ENCODE results near the gene ATG4B.
A peak's percentile ranks its signal among the peaks of the same experiment; 100 is the strongest.

The ATG4B gene

GRCh38 chr2:241686650-241687425 is 49.3 kb downstream of the ATG4B start, which contains the start of gene DTYMK:
Gene DTYMK (minus strand): TSS chr2:241686815. CDS start chr2:241686783, 32 bp downstream.
- no peaks in the 10 kb centered on the region for H3K27me3 ChIP-seq (replicated peaks; ENCODE audit: control insufficient read depth, insufficient read depth, low read length, poor library complexity, severe bottlenecking)
- H3K9me3 ChIP-seq (ENCODE audit: control insufficient read depth, low read length) = no peaks in the 10 kb centered on the region
- peak within 1 kb of the TSS; percentile 84 for H3K27ac ChIP-seq (ENCODE audit: insufficient read depth, low read length, poor library complexity, severe bottlenecking)
- DNase-seq = peak; percentile 90 to 93 (median 93)
- H3K4me3 ChIP-seq (ENCODE audit: insufficient read depth, low read depth, low read length, poor library complexity, severe bottlenecking) = peak within 1 kb of the TSS; percentile 92
- peaks cover 16% of the 10 kb centered on the region for H3K4me1 ChIP-seq (ENCODE audit: control insufficient read depth, insufficient read depth, low read length, poor library complexity, severe bottlenecking)
- H3K36me3 ChIP-seq (ENCODE audit: control insufficient read depth, insufficient read depth, low read length) = peaks cover 11% of the 10 kb centered on the region

GRCh38 chr2:241689306-241689705 is 51.8 kb downstream of the ATG4B start:
- DNase-seq = no peak
- no peak overlapping the region for H3K4me3 ChIP-seq (ENCODE audit: insufficient read depth, low read depth, low read length, poor library complexity, severe bottlenecking)

GRCh38 chr2:241690202-241690717 is 52.8 kb downstream of the ATG4B start:
- no peak for DNase-seq
- Histone ChIP-seq H3K27me3 (replicated peaks; ENCODE audit: control insufficient read depth, insufficient read depth, low read length, poor library complexity, severe bottlenecking) (no peaks in the 10 kb centered on the region), H3K9me3 (ENCODE audit: control insufficient read depth, low read length) (no peaks in the 10 kb centered on the region), H3K4me3 (ENCODE audit: insufficient read depth, low read depth, low read length, poor library complexity, severe bottlenecking) (no peak overlapping the region), H3K4me1 (ENCODE audit: control insufficient read depth, insufficient read depth, low read length, poor library complexity, severe bottlenecking) (peaks cover 16% of the 10 kb centered on the region), H3K27ac (ENCODE audit: insufficient read depth, low read length, poor library complexity, severe bottlenecking) (no peak overlapping the region), H3K36me3 (ENCODE audit: control insufficient read depth, insufficient read depth, low read length) (peaks cover 10% of the 10 kb centered on the region)

More at GRCh38 chr2:241689306-241689705, 51.8 kb downstream of the ATG4B start:
- no peak overlapping the region for H3K27ac ChIP-seq (ENCODE audit: insufficient read depth, low read length, poor library complexity, severe bottlenecking)
- peaks cover 10% of the 10 kb centered on the region for H3K36me3 ChIP-seq (ENCODE audit: control insufficient read depth, insufficient read depth, low read length)
- peaks cover 16% of the 10 kb centered on the region for H3K4me1 ChIP-seq (ENCODE audit: control insufficient read depth, insufficient read depth, low read length, poor library complexity, severe bottlenecking)
- no peaks in the 10 kb centered on the region for H3K9me3 ChIP-seq (ENCODE audit: control insufficient read depth, low read length)
- no peaks in the 10 kb centered on the region for H3K27me3 ChIP-seq (replicated peaks; ENCODE audit: control insufficient read depth, insufficient read depth, low read length, poor library complexity, severe bottlenecking)

- DNase-seq = no peak
- Histone ChIP-seq H3K27ac (ENCODE audit: insufficient read depth, low read length, poor library complexity, severe bottlenecking) (no peak overlapping the region), H3K36me3 (ENCODE audit: control insufficient read depth, insufficient read depth, low read length) (peaks cover 10% of the 10 kb centered on the region), H3K4me3 (ENCODE audit: insufficient read depth, low read depth, low read length, poor library complexity, severe bottlenecking) (no peak overlapping the region), H3K27me3 (replicated peaks; ENCODE audit: control insufficient read depth, insufficient read depth, low read length, poor library complexity, severe bottlenecking) (no peaks in the 10 kb centered on the region), H3K4me1 (ENCODE audit: control insufficient read depth, insufficient read depth, low read length, poor library complexity, severe bottlenecking) (peaks cover 13% of the 10 kb centered on the region), H3K9me3 (ENCODE audit: control insufficient read depth, low read length) (no peaks in the 10 kb centered on the region)
Observed at GRCh38 chr2:241692448-241692847, 55.0 kb downstream of the ATG4B start.

GRCh38 chr2:241695651-241696050 is 58.2 kb downstream of the ATG4B start:
- H3K4me3 ChIP-seq (ENCODE audit: insufficient read depth, low read depth, low read length, poor library complexity, severe bottlenecking) = no peak overlapping the region
- H3K27me3 ChIP-seq (replicated peaks; ENCODE audit: control insufficient read depth, insufficient read depth, low read length, poor library complexity, severe bottlenecking) = no peaks in the 10 kb centered on the region
- no peaks in the 10 kb centered on the region for H3K9me3 ChIP-seq (ENCODE audit: control insufficient read depth, low read length)
- peaks cover 3% of the 10 kb centered on the region for H3K36me3 ChIP-seq (ENCODE audit: control insufficient read depth, insufficient read depth, low read length)
- DNase-seq = no peak
- no peak overlapping the region for H3K27ac ChIP-seq (ENCODE audit: insufficient read depth, low read length, poor library complexity, severe bottlenecking)
- no peaks in the 10 kb centered on the region for H3K4me1 ChIP-seq (ENCODE audit: control insufficient read depth, insufficient read depth, low read length, poor library complexity, severe bottlenecking)

GRCh38 chr2:241701149-241701398 is 63.6 kb downstream of the ATG4B start:
- H3K36me3 ChIP-seq (ENCODE audit: control insufficient read depth, insufficient read depth, low read length) = peaks cover 8% of the 10 kb centered on the region
- peak overlapping the region; percentile 68 for H3K27ac ChIP-seq (ENCODE audit: insufficient read depth, low read length, poor library complexity, severe bottlenecking)
- H3K27me3 ChIP-seq (replicated peaks; ENCODE audit: control insufficient read depth, insufficient read depth, low read length, poor library complexity, severe bottlenecking) = no peaks in the 10 kb centered on the region
- H3K9me3 ChIP-seq (ENCODE audit: control insufficient read depth, low read length) = no peaks in the 10 kb centered on the region
- peak overlapping the region; percentile 68 for H3K4me3 ChIP-seq (ENCODE audit: insufficient read depth, low read depth, low read length, poor library complexity, severe bottlenecking)
- H3K4me1 ChIP-seq (ENCODE audit: control insufficient read depth, insufficient read depth, low read length, poor library complexity, severe bottlenecking) = peaks cover 15% of the 10 kb centered on the region
- DNase-seq = no peak

GRCh38 chr2:241701399-241702154 is 64.1 kb downstream of the ATG4B start, which contains the start of gene ING5:
Gene ING5 (plus strand): TSS chr2:241702039. CDS start chr2:241702066, 27 bp downstream.
- H3K36me3 ChIP-seq (ENCODE audit: control insufficient read depth, insufficient read depth, low read length) = peaks cover 12% of the 10 kb centered on the region
- peaks cover 15% of the 10 kb centered on the region for H3K4me1 ChIP-seq (ENCODE audit: control insufficient read depth, insufficient read depth, low read length, poor library complexity, severe bottlenecking)
- H3K27ac ChIP-seq (ENCODE audit: insufficient read depth, low read length, poor library complexity, severe bottlenecking) = peak within 1 kb of the TSS; percentile 77
- peak within 1 kb of the TSS; percentile 72 for H3K4me3 ChIP-seq (ENCODE audit: insufficient read depth, low read depth, low read length, poor library complexity, severe bottlenecking)
- no peaks in the 10 kb centered on the region for H3K27me3 ChIP-seq (replicated peaks; ENCODE audit: control insufficient read depth, insufficient read depth, low read length, poor library complexity, severe bottlenecking)
- no peaks in the 10 kb centered on the region for H3K9me3 ChIP-seq (ENCODE audit: control insufficient read depth, low read length)
- DNase-seq = peak; percentile 90 to 93 (median 92)

GRCh38 chr2:241702155-241703031 is 64.9 kb downstream of the ATG4B start:
- peaks cover 15% of the 10 kb centered on the region for H3K4me1 ChIP-seq (ENCODE audit: control insufficient read depth, insufficient read depth, low read length, poor library complexity, severe bottlenecking)
- H3K36me3 ChIP-seq (ENCODE audit: control insufficient read depth, insufficient read depth, low read length) = peaks cover 18% of the 10 kb centered on the region
- H3K27me3 ChIP-seq (replicated peaks; ENCODE audit: control insufficient read depth, insufficient read depth, low read length, poor library complexity, severe bottlenecking) = no peaks in the 10 kb centered on the region
- no peaks in the 10 kb centered on the region for H3K9me3 ChIP-seq (ENCODE audit: control insufficient read depth, low read length)
- peak; percentile 77 to 82 (median 79) for DNase-seq
- peak overlapping the region; percentile 77 for H3K27ac ChIP-seq (ENCODE audit: insufficient read depth, low read length, poor library complexity, severe bottlenecking)
- peak overlapping the region; percentile 72 for H3K4me3 ChIP-seq (ENCODE audit: insufficient read depth, low read depth, low read length, poor library complexity, severe bottlenecking)

- H3K27me3 ChIP-seq (replicated peaks; ENCODE audit: control insufficient read depth, insufficient read depth, low read length, poor library complexity, severe bottlenecking) = no peaks in the 10 kb centered on the region
- H3K4me3 ChIP-seq (ENCODE audit: insufficient read depth, low read depth, low read length, poor library complexity, severe bottlenecking) = peak overlapping the region; percentile 72
- DNase-seq = no peak
- peaks cover 15% of the 10 kb centered on the region for H3K4me1 ChIP-seq (ENCODE audit: control insufficient read depth, insufficient read depth, low read length, poor library complexity, severe bottlenecking)
- no peaks in the 10 kb centered on the region for H3K9me3 ChIP-seq (ENCODE audit: control insufficient read depth, low read length)
- peak overlapping the region; percentile 77 for H3K27ac ChIP-seq (ENCODE audit: insufficient read depth, low read length, poor library complexity, severe bottlenecking)
- H3K36me3 ChIP-seq (ENCODE audit: control insufficient read depth, insufficient read depth, low read length) = peaks cover 24% of the 10 kb centered on the region
Observed at GRCh38 chr2:241703032-241703604, 65.6 kb downstream of the ATG4B start.
